Muscle of back (tissue), 11 donors: ENCODE results near the gene CIBAR2. TPM values are rescaled to one million over a fixed set of nuclear protein-coding genes. Genes with fewer than 3 reads are reported as not detected.

Source experiments
- DNase-seq, 3 donors: peaks; one replicate each; pipeline versions ENCODE4 v3.0.0 to v3.0.0-alpha.2; 2013
- polyA plus RNA-seq, 10 donors: library from polyadenylated mRNA; unstranded; fragments of 120-200 nt; gene quantifications; one replicate each; pipeline ENCODE4 v1.2.1, GENCODE V29; 2013; ENCODE audit not compliant: insufficient read length in 10 of 10

The CIBAR2 gene
- polyA plus RNA-seq, 10 donors: not detected

DNA sequence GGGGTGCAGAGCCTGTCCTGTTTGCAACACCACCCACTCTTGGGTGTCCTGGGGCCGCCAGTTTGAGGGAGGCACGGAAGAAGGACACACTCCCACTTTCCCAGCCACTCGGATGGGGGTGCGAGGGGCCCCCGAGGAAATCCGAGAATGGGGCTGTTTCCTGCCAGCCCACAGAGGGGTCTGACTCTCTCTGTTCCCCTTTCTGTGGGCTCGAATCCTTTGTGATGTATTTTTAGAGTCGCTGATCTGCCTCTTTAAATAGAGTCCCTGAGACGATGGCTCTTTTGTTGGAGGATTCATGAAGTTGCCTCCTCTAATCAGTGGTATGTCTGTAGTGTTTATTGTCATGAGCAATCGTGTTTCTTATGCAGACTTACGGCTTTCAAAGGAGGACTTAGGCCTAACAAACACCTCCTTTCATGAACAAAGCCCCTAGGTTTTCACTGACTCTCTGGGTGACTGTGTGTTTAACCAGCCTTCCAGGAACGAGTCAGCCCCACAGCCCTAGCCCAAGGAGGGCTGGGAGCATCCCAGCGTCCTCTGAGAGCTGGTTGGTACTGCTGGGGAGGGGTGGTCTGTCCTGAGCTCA is 29.1 kb downstream of the CIBAR2 start:
- no peak for DNase-seq

GRCh38 chr16:85082173-85083050 is 29.9 kb downstream of the CIBAR2 start:
- no peak for DNase-seq

- DNase-seq: no peak
Measured at GRCh38 chr16:85081765-85082164, 30.5 kb downstream of the CIBAR2 start.

GRCh38 chr16:85081038-85081437 is 31.2 kb downstream of the CIBAR2 start:
- no peak for DNase-seq

- DNase-seq: no peak
Measured at GRCh38 chr16:85079785-85080570, 32.3 kb downstream of the CIBAR2 start.

DNA sequence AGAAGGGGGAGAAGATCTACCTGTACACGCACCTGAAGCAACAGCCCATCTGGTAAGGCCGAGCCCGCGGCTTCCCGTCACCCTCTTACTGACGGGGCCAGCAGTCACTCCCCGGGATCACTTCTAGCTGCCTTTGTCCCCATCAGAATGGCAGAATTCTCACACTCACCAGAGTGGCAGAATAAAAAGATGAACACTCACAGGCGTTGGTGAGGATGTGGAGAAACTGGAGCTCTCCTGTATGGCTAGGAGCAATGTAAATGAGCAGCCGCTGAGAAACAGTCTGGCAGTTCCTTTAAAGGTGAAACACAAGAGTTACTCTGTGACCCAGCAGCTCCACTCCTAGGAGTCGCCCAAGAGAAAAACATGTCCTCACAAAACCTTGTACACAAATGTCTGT is 33.3 kb downstream of the CIBAR2 start:
- DNase-seq: no peak

DNA sequence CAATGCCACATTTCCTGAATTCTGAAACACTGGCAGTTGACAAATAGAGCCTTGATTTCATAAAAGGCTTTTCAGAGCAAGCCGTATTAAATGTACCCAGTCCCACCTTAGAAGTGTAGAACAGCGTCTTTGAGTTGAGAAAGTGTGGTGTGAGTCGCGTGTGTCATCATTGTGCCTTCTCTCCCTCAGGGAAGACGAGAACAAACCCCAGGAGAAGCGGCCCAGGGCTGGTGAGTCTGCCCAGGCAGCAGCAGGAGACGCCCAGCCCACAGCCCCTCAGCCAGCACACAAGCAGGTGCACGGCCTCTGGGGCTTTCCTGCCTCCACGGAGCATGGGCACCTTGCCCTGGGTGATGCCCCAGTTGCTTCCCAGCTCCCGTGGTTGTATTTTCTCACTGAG is 34.0 kb downstream of the CIBAR2 start:
- DNase-seq: no peak

DNA sequence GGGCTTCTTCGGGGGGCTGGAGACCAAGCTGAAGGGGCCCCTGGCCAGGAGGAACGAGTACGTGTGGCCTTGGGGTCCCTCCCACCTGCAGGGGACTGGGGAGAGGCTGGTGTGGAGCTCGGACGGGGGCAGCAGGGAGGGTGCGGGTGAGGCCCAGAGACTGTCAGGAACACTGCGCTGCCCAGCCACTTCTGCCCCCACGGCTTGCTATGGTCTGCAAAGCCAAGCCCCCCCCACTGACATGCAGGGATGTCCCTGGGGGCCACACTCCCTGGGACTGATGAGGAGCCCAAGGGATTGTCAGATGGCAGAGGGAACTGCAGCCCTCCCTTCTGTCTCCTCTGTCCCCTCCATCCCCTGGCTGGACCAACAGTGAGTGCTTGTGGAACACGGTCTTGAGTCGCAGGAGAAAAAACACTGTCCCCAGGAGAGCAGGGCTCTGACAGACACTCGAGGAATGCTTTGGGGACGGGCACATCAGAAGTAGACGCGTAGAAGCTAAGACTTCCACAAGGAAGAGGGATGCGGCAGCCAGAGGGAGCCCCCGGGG is 34.6 kb downstream of the CIBAR2 start:
- DNase-seq: no peak

DNA sequence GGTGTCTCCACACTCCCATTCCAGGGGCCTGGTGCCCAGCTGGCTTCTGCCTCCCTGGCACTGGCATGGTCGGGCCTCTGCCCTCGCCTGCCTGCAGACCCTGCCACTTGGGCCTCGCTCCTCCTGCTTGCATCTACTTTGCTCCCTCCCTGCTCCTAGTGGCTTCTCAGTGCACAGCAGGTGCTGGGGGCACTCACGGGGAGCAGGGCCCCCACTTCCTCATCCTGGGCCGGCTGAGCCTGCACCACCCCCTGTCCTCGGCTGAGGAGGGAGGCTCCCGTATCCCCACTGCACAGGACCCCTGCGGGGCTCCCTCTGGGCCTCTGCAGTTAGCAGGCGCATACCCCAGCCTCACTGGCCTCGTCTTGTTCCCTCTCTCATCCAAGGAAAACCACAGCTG is 35.2 kb downstream of the CIBAR2 start:
- DNase-seq: no peak

DNA sequence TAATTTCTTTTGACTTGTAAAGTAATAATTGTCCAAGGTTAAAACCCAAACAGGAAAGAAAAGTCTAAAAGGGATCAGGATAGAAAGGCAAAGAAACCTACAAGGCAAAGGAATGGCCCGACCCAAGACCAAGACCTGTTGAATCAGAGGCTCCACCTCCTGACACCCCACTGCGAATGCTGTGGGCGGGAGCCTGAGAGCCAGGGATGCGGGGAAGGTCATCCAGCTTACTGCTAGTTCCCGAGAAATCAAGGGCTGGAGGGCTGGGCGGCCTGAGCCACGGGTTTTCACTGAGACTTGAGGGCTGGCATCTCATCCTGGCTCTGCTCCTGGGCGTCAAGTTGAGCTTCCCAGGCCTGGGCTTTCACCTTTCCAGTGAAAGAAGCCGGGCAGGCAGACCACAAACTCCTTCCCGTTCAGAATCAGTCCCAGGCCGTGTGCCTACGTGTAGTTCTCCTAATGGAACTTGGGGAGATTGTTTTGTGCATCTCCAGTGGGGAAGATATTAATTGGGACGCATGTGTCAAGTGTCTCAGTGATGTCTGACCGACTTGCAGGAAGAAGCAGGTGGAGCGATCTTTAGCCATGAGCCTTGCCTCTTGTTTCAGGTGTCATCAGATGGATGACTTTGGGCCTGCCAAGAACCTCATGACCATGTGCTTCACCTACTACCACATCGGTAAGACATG is 36.9 kb downstream of the CIBAR2 start:
- no peak for DNase-seq

DNA sequence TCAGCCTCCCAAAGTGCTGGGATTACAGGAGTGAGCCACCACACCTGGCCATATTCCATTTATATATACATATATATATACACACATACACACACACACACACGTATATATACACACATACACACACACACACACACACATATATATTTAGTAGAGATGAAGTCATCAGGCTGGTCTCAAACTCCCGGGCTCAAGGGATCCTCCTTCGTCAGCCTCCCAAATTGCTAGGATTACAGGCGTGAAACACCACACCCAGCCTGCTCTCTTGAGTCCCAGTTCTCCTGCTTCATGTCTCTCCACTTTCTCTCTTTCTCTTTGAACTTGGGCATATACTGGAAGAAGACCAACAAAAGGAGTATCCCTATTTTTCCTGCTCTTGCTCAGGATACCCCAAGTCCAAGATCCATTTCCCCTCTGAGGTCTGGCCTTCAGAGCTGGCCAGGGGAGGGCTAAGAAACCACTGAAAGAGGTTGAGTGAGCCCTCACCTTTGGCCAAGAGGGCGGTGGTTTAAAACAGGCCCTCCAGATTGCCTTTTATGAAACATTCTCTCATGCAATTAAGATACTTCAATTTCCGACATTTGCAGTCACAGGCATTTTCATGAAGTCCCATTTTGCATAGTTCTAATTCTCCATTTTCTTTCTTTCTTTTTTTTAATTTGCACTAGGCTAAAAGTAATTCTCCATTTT is 37.9 kb downstream of the CIBAR2 start:
- no peak for DNase-seq

DNA sequence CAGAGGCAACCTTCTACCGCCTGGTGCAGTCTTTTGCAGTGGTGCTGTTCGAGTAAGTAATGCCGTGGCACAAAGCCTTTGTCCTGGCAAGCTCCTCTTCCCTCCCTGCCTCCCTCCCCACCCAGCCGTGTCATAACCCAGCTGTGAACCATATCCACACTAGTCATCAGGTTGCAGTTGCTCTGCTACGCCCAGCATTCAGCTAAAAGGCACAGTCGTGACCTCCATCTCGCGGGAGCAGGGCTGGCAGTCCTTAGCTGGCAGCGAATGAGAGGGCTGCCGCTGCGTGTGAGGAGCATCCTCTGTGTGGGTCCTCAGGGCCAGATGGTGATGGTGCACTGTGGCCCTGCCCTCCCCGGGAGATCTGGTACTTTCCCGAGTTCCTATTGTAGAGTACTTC is 39.3 kb downstream of the CIBAR2 start:
- DNase-seq: peak in 2 of 3 donors; percentile 30 to 70

DNA sequence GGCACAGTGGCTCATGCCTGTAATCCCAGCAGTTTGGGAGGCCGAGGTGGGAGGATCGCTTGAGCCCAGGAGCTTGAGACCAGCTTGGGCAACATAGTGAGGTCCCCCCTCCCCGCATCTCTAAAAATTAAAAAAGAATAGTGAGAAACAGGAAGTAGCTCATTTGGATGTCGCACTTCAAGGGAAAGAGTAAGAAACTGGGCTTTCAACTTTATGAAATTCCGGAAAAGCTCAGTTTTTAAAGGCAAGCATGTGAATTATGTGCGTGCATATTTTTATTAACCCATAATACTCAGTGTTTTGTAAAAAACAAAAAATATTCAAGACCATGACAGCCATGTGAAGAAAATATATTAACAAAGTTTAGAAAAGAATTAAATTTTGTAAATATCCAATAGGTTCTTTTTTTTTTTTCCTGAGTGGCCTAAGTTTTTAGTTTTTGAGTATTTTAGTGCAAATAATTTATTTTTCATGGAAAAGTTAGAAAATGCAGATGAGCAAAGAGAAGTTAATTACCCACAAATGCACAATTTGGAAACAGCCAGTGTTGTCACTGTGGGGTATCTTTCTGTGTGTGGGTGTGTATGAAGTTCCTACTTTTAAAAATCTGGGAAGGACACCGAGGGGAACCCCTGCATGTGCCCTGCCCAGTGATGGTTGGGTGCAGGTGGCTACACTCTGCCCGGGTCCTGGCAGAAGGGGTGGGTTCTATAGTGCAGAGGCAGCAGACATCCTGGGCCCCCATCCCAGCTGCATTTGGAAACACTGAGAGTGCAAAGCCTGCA is 40.0 kb downstream of the CIBAR2 start:
- DNase-seq: no peak

DNA sequence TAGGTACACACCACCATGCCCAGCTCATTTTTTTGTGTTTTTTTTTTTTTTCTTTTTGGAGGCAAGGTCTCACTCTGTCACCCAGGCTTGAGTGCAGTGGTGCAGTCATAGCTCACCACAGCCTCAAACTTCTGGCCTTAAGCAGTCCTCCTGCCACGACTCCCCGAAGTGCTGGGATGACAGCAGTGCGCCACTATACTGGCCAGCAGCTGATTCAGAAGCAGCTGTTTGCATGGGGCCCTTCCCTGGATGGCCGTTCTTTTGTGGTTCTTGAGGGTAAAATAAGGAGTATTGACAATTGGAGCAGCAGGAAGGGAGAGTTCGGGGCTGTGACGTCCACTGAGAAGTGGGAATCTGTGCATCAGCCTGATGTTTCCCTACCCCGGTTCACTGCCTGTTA is 43.1 kb downstream of the CIBAR2 start:
- DNase-seq: no peak

- no peak for DNase-seq
Measured at GRCh38 chr16:85068746-85069145, 43.5 kb downstream of the CIBAR2 start.

DNA sequence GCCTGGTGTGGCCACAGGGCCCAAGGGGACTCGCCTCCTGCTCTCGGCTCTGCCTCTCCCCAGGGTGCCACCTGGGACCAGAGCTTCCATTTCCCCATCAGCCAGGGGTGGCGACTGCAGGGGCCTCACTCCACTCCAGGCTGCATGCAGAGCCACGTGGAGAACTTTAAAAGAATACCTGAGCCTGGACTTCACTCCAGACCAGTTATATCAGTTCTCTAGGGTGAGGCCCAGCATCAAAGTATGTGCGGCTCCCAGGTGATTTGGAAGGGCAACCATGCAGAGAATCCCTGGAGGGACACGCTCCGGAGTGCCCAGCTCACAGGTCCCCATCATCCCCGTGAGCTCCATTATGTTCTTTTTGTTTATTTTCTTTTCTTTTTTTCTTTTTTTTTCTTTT is 44.8 kb downstream of the CIBAR2 start:
- no peak for DNase-seq

- no peak for DNase-seq
Measured at GRCh38 chr16:85067024-85067423, 45.2 kb downstream of the CIBAR2 start.

DNA sequence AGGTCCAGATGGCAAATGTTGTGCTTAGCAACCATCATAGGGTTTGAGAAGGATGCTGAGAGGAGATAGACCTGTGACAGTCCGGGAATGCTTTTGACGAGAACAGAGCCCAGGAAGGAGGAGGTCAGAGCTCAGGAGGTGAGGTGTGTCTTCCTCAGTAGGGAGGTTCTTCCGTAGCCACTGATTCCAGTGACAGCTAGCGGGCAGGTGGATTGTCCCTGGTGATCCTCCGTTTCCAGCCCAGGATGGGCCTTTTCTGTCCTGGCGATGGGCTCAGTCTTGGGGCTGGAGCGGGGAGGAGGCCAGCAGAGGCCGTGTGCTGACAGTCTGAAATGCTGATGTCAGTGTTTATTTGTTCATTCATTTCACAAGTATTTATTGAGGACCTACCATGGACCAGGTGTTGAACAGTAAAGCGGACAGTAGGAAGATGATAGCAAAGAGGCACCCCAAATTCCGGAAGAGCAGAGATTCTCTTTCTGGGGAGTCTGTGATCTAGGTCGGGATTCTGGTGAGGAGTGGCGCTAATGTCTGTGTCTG is 45.9 kb downstream of the CIBAR2 start:
- no peak for DNase-seq

DNA sequence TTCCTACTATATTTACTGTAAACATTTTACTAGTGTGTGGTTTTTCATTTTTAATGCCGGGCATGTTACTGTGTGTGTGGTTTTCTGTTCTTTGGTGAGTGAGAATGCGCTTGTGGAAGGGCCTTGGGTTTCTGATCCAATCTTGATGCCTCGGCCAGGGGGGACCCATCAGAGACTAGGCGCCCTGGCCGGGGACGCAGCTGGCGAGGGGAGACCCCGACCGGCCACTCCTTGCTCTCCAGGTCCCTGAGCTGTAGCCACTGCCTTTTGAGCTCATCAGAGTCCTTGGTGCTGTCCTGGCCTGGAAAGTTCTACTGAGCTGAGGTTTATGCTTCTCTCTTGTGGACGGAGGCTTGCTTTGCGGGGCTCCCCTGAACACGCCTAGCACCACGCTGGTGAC is 47.2 kb downstream of the CIBAR2 start:
- no peak for DNase-seq

- DNase-seq: no peak
Measured at GRCh38 chr16:85064186-85064585, 48.1 kb downstream of the CIBAR2 start.
